Gastroesophageal sphincter (tissue), 4 donors: Measurements from ENCODE around the gene SYT11. TPM values are rescaled to one million over a fixed set of nuclear protein-coding genes. Genes with fewer than 3 reads are reported as not detected.

Source experiments
- ATAC-seq: fragments of 150-250 bp; one replicate; pipeline ENCODE4 v1.9.1; 2016; ENCODE audit warnings: mild to moderate bottlenecking, moderate library complexity
- H3K27ac ChIP-seq, 4 donors: fragments of 200-600 bp; sonication (generic) in 3 of 4; 1 replicate in 3 of 4; 2 replicates in 1 of 4; pipeline ENCODE4 v1.5.1; 2016 to 2019
- H3K27me3 ChIP-seq: fragments of 200-600 bp; sonication (generic); one replicate; pipeline ENCODE4 v1.5.1; 2019
- H3K36me3 ChIP-seq, 2 donors: fragments of 200-600 bp; sonication (generic); one replicate each; pipeline ENCODE4 v1.5.1; 2019; ENCODE audit warnings: control low read depth in 1 of 2
- H3K4me1 ChIP-seq, 3 donors: fragments of 200-600 bp; sonication (generic); 1 replicate in 2 of 3; 2 replicates in 1 of 3; pipeline ENCODE4 v1.5.1; 2016 to 2019; ENCODE audit warnings: control low read depth in 2 of 3
- H3K4me3 ChIP-seq, 2 donors: fragments of 200-600 bp; sonication (generic); one replicate each; pipeline ENCODE4 v1.5.1; 2019; ENCODE audit warnings: mild to moderate bottlenecking in 1 of 2, moderate library complexity in 1 of 2
- H3K9me3 ChIP-seq, 3 donors: fragments of 200-600 bp; sonication (generic); one replicate each; pipeline ENCODE4 v1.5.1; 2017 to 2019; ENCODE audit warnings: control low read depth in 2 of 3
- CTCF ChIP-seq, 4 experiments: fragments of 200-600 bp in 2 of 4; fragments of 450-650 bp in 2 of 4; sonication (generic) in 1 of 4; IDR thresholded peaks; one replicate each; pipeline ENCODE4 v1.5.1; 2017 to 2019; ENCODE audit warnings: antibody characterized with exemption in 4 of 4, mild to moderate bottlenecking in 2 of 4, moderate library complexity in 2 of 4
- EP300 ChIP-seq: sonication (generic); formaldehyde crosslinking; IDR thresholded peaks from one replicate; pipeline ENCODE4 v1.6.1; 2017; ENCODE audit warnings: antibody characterized with exemption, mild to moderate bottlenecking
- POLR2A ChIP-seq, 2 donors: fragments of 450-650 bp; IDR thresholded peaks; one replicate each; pipeline ENCODE4 v1.6.1; 2017; ENCODE audit warnings: antibody characterized with exemption in 2 of 2, mild to moderate bottlenecking in 2 of 2, moderate library complexity in 1 of 2
- POLR2AphosphoS5 ChIP-seq: sonication (generic); formaldehyde crosslinking; IDR thresholded peaks from one replicate; pipeline ENCODE4 v1.6.1; 2017; ENCODE audit warnings: antibody characterized with exemption
- WGBS, 2 donors: methylation state at CpG; one replicate each; pipeline ENCODE4 v1.1.5; 2018; ENCODE audit warnings: low coverage in 1 of 2; 5-methylcytosine and 5-hydroxymethylcytosine counted together
- total RNA-seq, 4 donors: library from RNA; depleted of rRNA; stranded (reverse); fragments of >200 nt; gene quantifications; one replicate each; pipeline ENCODE4 v1.1.0, GENCODE V29; 2016

SYT11 gene
- total RNA-seq, 4 donors from 2014 or later, result 10.4 to 25.7 (median 19.7) TPM

GRCh38 chr1:155918660-155919059 lies 59.3 kb downstream of the SYT11 start:
- no peaks in the 10 kb centered on the region for H3K27me3 ChIP-seq
- no peak for ATAC-seq
- H3K27ac ChIP-seq, result no peak overlapping the region
- H3K4me3 ChIP-seq, result no peak overlapping the region
- 50 to 59% methylated on average over 2 of the region's 3 CpGs for WGBS, 2 donors
- TF ChIP-seq POLR2AphosphoS5 (no peak), EP300 (no peak), POLR2A (IDR thresholded peaks at IDR 0.05) (no peak), CTCF (IDR thresholded peaks at IDR 0.05) (no peak)
- peaks cover 0 to 4% (median 0%) of the 10 kb centered on the region in 3 donors for H3K4me1 ChIP-seq
- H3K36me3 ChIP-seq, result peaks cover 26 to 100% of the 10 kb centered on the region in 2 donors
- H3K9me3 ChIP-seq, result no peaks in the 10 kb centered on the region

- Histone ChIP-seq H3K4me3 (no peak overlapping the region), H3K9me3 (no peaks in the 10 kb centered on the region), H3K27ac (no peak overlapping the region), H3K4me1 (peaks cover 0 to 4% (median 0%) of the 10 kb centered on the region in 3 donors), H3K36me3 (peaks cover 17 to 100% of the 10 kb centered on the region in 2 donors), H3K27me3 (no peaks in the 10 kb centered on the region)
- TF ChIP-seq CTCF (IDR thresholded peaks at IDR 0.05) (no peak), EP300 (no peak), POLR2AphosphoS5 (no peak), POLR2A (IDR thresholded peaks at IDR 0.05) (no peak)
- WGBS, 2 donors, result 100% methylated on average over 1 of the region's 2 CpGs
- ATAC-seq, result no peak
Measured at GRCh38 chr1:155919801-155920200, 60.4 kb downstream of the SYT11 start.

GRCh38 chr1:155920717-155921116 lies 61.4 kb downstream of the SYT11 start:
- H3K27ac ChIP-seq, result no peak overlapping the region
- H3K4me3 ChIP-seq, result no peak overlapping the region
- H3K9me3 ChIP-seq, result no peaks in the 10 kb centered on the region
- ATAC-seq, result no peak
- peaks cover 17 to 100% of the 10 kb centered on the region in 2 donors for H3K36me3 ChIP-seq
- peaks cover 0 to 4% (median 0%) of the 10 kb centered on the region in 3 donors for H3K4me1 ChIP-seq
- no peaks in the 10 kb centered on the region for H3K27me3 ChIP-seq
- TF ChIP-seq POLR2AphosphoS5 (no peak), CTCF (IDR thresholded peaks at IDR 0.05) (no peak), POLR2A (IDR thresholded peaks at IDR 0.05) (no peak), EP300 (no peak)
- 96 to 100% methylated on average over 1 to 3 of the region's 3 CpGs for WGBS, 2 donors

- ATAC-seq, result no peak
- H3K36me3 ChIP-seq, result peaks cover 9 to 98% of the 10 kb centered on the region in 2 donors
- WGBS, 2 donors, result 79 to 100% methylated on average over 1 to 2 of the region's 2 CpGs
Measured at GRCh38 chr1:155925506-155925905, 66.1 kb downstream of the SYT11 start.

More at GRCh38 chr1:155925506-155925905, 66.1 kb downstream of the SYT11 start:
- TF ChIP-seq POLR2AphosphoS5, result no peak
- TF ChIP-seq CTCF (IDR thresholded peaks at IDR 0.05), result no peak
- no peak for TF ChIP-seq EP300
- no peak for TF ChIP-seq POLR2A (IDR thresholded peaks at IDR 0.05)
- no peak overlapping the region for H3K27ac ChIP-seq
- H3K9me3 ChIP-seq, result no peaks in the 10 kb centered on the region
- no peak overlapping the region for H3K4me3 ChIP-seq
- peaks cover 0 to 21% (median 4%) of the 10 kb centered on the region in 3 donors for H3K4me1 ChIP-seq
- H3K27me3 ChIP-seq, result no peaks in the 10 kb centered on the region
